ENCODE results near the gene CFAP299.
"Not testable (repeated sequence)": the region's sequence is repeated elsewhere in the genome, so short reads cannot be mapped to it uniquely, and the experiment has no call there.

Gene CFAP299

GRCh38 chr4:80787306-80787705, 451.8 kb downstream of the CFAP299 start:
- DNase-seq = no peak
- TF ChIP-seq POLR2A (IDR thresholded peaks at IDR 0.05; ENCODE audit: low read length) (no peak), GATA1 (IDR thresholded peaks at IDR 0.05; ENCODE audit: low read depth, low read length) (no peak)

DNA sequence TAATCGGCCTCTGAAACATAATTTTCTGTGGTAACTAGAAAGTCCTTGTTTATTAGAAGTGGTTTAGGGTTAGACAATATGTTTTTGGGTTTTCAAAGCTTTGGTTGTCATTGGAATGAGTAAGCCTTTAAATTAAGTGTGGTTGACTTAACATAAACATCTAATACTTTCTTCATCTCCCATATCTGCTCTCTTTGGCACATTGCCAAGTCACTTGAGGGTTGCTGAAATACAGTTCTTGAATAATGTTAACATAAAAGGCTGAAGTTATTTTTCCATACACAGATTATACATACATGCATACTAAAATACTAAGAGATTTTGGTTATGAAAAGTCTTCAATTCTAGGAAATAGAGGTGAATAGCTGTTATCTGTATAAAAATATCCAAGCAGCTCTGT, 453.3 kb downstream of the CFAP299 start:
- peak in 1 of 2 experiments; percentile 33 for DNase-seq
- TF ChIP-seq GATA1 (IDR thresholded peaks at IDR 0.05; ENCODE audit: low read depth, low read length) (no peak), POLR2A (IDR thresholded peaks at IDR 0.05; ENCODE audit: low read length) (no peak)

DNA sequence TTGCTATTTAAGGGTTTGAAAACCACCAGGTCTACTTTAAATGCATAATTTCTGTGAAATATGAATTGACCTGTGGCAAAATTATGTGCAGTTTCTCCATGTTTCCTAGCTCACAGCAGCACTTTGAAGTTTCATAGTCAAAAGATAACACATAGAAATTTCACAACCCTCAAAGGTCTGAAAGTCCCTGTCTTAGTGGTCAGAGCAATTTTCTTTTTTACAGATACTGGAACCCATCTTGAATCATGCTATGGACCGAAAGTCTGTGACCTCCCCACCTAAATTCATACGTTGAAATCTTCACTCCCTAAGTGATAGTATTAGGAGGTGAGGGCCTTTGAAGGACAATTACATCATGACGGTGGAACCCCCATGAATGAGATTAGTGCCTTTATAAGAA, 454.6 kb downstream of the CFAP299 start:
- no peak for TF ChIP-seq POLR2A (IDR thresholded peaks at IDR 0.05; ENCODE audit: low read length)
- TF ChIP-seq GATA1 (IDR thresholded peaks at IDR 0.05; ENCODE audit: low read depth, low read length) = no peak

GRCh38 chr4:80793660-80794059, 458.1 kb downstream of the CFAP299 start:
- DNase-seq = not testable (repeated sequence)

More for the DNA sequence above, 454.6 kb downstream of the CFAP299 start:
- no peak for DNase-seq

GRCh38 chr4:80798082-80798481, 462.6 kb downstream of the CFAP299 start:
- no peak for DNase-seq
- TF ChIP-seq POLR2A (IDR thresholded peaks at IDR 0.05; ENCODE audit: low read length) (no peak), GATA1 (IDR thresholded peaks at IDR 0.05; ENCODE audit: low read depth, low read length) (no peak)

DNA sequence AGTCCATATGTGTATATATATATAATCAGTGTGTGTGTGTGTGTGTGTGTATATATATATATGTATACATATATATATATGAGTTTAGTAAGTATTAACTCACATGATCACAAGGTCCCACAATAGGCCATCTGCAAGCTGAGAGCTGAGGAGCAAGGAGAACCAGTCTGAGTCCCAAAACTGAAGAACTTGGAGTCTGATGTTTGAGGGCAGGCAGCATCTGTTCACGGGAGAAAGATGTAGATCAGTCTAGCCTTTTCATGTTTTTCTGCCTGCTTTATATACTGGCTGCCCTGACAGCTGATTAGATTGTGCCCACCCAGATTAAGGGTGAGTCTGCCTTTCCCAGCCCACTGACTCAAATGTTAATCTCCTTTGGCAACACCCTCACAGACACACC, 465.2 kb downstream of the CFAP299 start:
- DNase-seq = not testable (repeated sequence)

- TF ChIP-seq GATA1 (IDR thresholded peaks at IDR 0.05; ENCODE audit: low read depth, low read length) = no peak
- no peak for TF ChIP-seq POLR2A (IDR thresholded peaks at IDR 0.05; ENCODE audit: low read length)
- DNase-seq = no peak
Observed at GRCh38 chr4:80803337-80803736, 467.8 kb downstream of the CFAP299 start.

- DNase-seq = no peak
- TF ChIP-seq GATA1 (IDR thresholded peaks at IDR 0.05; ENCODE audit: low read depth, low read length) = no peak
- no peak for TF ChIP-seq POLR2A (IDR thresholded peaks at IDR 0.05; ENCODE audit: low read length)
Observed at GRCh38 chr4:80806472-80806871, 470.9 kb downstream of the CFAP299 start.

- no peak for DNase-seq
- TF ChIP-seq GATA1 (IDR thresholded peaks at IDR 0.05; ENCODE audit: low read depth, low read length) (no peak), POLR2A (IDR thresholded peaks at IDR 0.05; ENCODE audit: low read length) (no peak)
Observed at GRCh38 chr4:80809039-80809729, 473.7 kb downstream of the CFAP299 start.

DNA sequence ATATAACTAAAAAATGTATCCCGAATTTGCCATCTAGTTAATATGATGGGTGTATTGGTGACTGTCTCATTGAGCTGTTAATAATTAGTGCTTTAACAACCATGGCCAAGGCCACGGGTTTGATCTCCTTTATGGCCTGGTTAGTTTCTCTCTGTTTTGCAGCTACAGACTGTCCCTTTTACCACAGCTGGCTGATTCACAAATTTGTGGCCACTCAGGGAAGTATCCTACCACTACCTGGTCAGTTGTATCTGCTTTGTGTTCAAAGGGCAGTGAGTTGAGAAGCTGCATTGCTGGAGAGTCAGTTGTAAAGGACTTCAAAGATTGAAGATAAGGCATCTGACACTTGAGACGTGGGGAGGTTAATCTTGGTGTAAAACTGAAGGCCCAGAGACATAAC, 475.9 kb downstream of the CFAP299 start:
- no peak for DNase-seq
- TF ChIP-seq GATA1 (IDR thresholded peaks at IDR 0.05; ENCODE audit: low read depth, low read length) (no peak), POLR2A (IDR thresholded peaks at IDR 0.05; ENCODE audit: low read length) (no peak)

DNA sequence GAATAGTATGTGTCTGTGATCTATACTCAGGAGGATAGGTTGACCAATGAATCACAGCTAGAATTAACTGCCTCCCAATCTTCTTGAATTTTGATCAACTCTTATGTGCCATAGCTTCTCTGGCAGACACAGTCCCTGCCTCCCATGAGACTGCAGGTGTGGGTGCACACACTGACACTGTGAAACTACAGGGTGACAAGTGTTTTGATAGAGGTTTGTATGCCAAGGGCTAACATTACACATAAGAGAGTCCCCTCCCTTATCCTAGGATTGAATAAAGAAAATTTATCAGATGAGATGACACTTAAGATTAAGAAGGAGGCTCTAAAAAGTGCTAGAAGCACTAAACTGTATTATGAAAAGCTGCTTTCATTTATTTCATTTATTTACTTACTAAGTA, 476.6 kb downstream of the CFAP299 start:
- DNase-seq = no peak
- TF ChIP-seq POLR2A (IDR thresholded peaks at IDR 0.05; ENCODE audit: low read length) (no peak), GATA1 (IDR thresholded peaks at IDR 0.05; ENCODE audit: low read depth, low read length) (no peak)

- no peak for DNase-seq
- TF ChIP-seq GATA1 (IDR thresholded peaks at IDR 0.05; ENCODE audit: low read depth, low read length) (no peak), POLR2A (IDR thresholded peaks at IDR 0.05; ENCODE audit: low read length) (no peak)
Observed at GRCh38 chr4:80814266-80814665, 478.7 kb downstream of the CFAP299 start.

DNA sequence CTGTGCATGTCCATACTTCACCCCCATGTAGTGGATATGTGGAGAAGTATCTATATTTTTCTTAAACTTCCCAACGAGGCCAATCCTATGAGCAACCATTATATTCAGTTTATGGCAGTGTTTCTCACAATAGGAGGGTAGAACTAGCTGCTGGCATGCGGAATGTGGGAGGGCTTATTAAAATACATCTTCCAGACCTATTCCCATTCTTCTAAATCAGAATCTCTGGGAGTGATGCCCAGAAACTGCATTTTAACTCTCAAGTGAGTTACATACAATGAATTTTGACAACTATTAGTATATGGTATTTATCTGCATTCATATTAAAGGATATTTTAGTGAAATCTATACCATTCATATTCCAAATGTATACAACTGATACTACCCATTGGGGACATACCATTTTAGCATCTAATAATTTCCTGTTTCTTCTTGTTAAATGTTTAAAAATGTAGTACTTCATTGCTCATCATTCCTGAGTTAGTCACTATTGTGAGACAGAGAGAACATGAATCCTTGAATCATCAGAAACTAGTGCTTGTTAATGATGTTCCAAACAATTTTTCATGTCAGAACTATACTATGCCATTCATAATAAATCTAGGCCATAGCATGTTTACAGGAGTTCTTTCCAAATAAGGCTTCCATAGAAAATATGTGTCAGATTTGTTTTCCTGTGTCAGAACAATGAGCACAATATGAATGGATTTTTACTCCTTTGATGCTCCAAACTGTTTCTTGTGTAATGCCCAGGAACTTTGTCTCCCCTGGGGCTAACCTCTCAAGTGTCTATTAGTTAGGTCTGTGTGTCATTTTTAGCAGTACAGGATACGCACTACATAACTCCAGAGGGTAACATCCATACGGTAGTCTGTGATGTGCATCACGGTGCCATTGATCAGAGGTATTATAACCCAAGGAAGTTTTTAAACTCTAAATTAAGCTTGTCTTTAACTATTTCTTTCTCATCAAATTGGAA, 496.1 kb downstream of the CFAP299 start:
- no peak for TF ChIP-seq GATA1 (IDR thresholded peaks at IDR 0.05; ENCODE audit: low read depth, low read length)
- no peak for DNase-seq

- TF ChIP-seq GATA1 (IDR thresholded peaks at IDR 0.05; ENCODE audit: low read depth, low read length) = no peak
- TF ChIP-seq POLR2A (IDR thresholded peaks at IDR 0.05; ENCODE audit: low read length) = no peak
- no peak for DNase-seq
Observed at GRCh38 chr4:80839281-80839680, 503.8 kb downstream of the CFAP299 start.

DNA sequence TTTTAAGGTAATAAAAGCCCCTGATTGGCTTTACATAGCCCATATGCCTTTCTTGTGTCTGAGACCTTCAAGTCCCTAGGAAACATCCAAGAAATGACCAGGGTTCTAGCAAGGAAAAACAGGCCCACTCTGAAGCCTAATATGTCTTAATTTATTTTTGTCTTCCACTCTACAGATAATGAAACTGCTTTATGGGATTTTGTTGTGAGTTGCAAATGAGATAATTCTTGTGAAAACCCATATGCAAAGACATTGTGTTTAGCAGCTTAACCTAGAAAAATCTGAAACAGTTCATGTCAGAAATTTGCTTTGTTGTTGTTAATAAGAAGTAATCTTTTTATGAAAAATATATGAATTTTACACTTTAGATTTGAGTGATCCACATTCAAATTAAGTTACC, 504.3 kb downstream of the CFAP299 start:
- DNase-seq = no peak
- TF ChIP-seq GATA1 (IDR thresholded peaks at IDR 0.05; ENCODE audit: low read depth, low read length) (no peak), POLR2A (IDR thresholded peaks at IDR 0.05; ENCODE audit: low read length) (no peak)
